Fibroblast of pulmonary artery (primary cell): ENCODE results near the gene LAPTM5.

Experiments used
- DNase-seq: peaks from one replicate; pipeline ENCODE4 v3.0.0-alpha.2; 2010; ENCODE audit warnings: low read depth
- H3K4me3 ChIP-seq: replicated peaks from 2 replicates; pipeline ENCODE4 v1.5.1; 2011; ENCODE audit warnings: low read depth, mild to moderate bottlenecking, control low read depth, low read length, moderate library complexity
- TF ChIP-seq, protein P1 (sequence below): IDR thresholded peaks from 2 replicates; pipeline ENCODE4 v1.5.1; 2011; ENCODE audit warnings: mild to moderate bottlenecking, control low read depth, low read length, inconsistent platforms; ENCODE audit errors: missing control alignments

LAPTM5 gene

DNA sequence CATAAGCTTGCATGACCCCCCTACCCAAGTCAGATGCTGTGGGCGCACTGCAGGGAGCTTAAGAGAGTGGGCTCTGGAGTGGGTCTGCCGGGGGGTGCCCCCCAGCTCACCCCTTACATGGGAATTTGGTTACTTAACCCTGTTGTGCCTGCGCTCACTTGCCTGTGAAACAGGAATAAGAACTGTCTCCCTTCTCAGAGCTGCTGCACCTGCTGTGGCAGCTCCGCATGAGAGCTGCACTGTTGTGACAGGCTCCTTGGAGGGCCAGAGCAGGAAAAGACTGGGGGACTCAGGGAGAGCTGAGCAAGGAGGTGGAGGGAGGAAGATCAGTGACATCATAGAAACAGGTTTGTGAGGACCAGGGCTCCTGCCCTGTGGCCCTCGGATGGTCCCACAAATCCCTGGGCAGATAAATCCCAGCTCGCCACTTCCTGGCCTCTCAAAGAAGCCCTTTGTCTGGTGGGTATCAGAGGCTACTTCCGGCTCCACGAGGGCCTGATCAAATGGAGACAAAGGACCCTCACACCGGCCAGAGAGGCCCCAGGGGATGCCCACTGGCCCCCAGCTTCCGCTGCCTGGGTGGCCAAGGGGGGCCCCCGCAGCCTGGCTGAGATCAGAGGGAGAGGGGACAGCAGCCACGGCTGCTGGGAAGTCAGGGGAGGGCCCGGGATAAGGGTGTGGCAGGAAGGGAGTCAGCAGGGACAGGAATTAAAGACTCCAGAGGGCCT is 28.9 kb upstream of the LAPTM5 start:
- no peak for DNase-seq
- H3K4me3 ChIP-seq: no peak overlapping the region
- TF ChIP-seq, protein P1, sequence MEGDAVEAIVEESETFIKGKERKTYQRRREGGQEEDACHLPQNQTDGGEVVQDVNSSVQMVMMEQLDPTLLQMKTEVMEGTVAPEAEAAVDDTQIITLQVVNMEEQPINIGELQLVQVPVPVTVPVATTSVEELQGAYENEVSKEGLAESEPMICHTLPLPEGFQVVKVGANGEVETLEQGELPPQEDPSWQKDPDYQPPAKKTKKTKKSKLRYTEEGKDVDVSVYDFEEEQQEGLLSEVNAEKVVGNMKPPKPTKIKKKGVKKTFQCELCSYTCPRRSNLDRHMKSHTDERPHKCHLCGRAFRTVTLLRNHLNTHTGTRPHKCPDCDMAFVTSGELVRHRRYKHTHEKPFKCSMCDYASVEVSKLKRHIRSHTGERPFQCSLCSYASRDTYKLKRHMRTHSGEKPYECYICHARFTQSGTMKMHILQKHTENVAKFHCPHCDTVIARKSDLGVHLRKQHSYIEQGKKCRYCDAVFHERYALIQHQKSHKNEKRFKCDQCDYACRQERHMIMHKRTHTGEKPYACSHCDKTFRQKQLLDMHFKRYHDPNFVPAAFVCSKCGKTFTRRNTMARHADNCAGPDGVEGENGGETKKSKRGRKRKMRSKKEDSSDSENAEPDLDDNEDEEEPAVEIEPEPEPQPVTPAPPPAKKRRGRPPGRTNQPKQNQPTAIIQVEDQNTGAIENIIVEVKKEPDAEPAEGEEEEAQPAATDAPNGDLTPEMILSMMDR: no peak

- no peak for DNase-seq
- no peak overlapping the region for H3K4me3 ChIP-seq
- TF ChIP-seq, protein P1: no peak
These were observed 28.1 kb upstream of the LAPTM5 start for GRCh38 chr1:30785714-30786113.

DNA sequence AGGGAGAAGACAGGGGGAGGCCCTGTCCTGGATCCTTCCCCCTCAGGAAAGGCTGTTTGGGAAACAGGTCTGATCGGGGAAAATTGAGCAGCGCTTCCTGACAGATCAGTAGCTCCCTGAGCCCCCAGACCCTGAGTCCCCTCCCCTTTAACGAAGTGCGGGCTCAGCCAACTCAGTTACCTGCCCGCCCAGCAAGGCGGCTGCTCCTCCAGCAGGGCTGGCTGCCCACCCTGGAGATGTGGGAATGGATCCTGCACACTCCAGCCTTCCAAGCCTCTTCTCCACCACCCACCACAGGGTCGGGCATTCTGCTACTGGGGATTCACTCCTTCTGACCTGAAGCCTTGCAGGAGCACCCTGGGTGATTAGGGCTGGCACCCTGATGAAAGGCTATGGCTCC is 27.6 kb upstream of the LAPTM5 start:
- TF ChIP-seq, protein P1: no peak
- DNase-seq: no peak
- no peak overlapping the region for H3K4me3 ChIP-seq

DNA sequence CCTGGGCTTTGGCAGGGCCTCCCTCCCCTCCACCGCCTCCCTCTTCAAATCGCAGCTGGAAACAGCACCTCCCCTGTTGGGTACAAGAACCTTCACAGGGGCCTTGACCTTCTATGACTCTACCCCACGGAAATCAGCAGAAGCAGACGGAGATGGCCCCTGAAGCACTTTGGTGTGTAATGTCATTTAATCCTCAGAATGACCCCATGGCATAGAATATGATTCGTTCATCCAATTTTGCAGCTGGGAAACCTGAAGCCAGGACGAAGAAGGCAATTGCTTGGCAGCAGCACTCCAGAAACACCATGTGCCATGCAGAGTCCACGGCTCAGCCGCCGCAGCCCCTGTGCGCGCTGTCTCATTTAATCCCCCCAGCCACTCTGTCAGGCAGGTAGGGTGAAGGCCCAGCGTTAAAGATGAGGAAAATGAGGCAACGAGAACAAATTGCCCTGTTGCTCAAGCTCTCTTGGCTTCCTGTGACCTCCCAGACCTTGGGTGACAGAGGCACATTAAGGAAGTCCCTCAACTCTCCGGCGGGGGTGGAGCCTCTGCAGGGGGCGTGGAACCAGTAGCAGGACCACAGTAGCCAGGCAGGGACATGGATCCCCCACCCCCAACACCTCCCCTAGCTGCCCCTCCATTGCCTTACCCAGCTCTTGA is 25.8 kb upstream of the LAPTM5 start:
- DNase-seq: no peak
- H3K4me3 ChIP-seq: no peak overlapping the region
- TF ChIP-seq, protein P1: no peak

DNA sequence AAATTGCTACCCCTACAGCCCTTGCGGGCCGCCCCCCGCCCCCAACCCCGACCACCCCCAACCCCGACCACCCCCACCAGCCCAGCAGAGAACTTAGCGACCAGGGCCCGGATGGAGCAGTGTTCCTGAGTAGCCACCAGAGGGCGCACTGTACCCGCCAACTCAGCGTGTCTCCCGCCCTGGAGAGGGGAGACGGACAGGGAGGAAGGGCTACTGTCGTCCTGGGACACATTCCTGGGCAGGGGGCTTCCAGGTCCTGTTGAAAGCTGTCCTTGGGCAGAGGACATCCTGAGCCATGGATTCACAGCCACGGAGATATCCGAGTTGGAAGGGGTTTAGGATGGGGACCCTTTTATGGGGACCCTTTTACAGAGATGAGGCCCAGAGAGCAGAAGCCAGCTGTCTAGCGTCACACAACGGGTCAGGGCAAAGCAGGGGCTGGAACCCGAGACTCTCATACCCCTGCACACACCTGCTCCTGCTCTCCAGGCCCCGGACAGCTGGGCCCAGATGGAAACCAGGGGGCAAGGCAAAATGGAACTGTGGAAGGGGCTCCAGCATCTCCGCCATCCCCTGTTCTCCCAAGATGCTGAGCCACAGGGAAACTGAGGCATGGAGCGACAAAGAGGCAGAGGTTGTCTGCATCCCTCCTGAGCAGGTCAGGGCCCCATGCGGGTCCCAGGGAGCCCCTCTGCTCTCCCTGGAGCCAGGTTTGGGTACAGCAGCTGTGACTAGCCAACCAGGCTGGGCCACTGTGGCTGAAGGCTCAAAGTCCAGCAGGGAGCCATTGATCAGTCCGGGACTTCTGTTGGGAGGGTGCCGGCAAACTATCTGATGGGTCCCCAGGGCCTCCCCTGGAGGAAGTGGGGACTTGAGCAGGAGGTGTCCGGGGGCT is 25.0 kb upstream of the LAPTM5 start:
- no peak overlapping the region for H3K4me3 ChIP-seq
- DNase-seq: peak; percentile 63
- TF ChIP-seq, protein P1: peak; percentile 67

DNA sequence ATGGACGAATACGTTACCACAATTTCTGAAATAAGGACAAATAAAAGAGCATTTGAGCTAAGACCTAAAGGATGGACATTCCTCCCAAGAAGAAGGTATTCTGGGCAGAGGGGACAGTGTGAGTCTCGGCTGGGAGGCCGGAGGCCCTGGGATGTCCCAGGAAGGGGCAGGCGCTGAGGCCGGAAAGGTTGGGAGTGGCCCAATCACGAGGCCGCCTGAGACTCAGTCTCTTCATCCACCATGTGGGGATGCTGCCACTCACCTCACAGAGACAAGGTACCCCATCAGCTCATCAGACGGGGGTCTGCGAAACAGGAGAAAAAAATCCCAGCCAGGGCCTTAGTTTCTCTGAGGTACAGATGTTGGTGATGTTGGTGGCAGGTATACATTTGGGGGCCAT is 24.3 kb upstream of the LAPTM5 start:
- TF ChIP-seq, protein P1: no peak
- DNase-seq: no peak
- no peak overlapping the region for H3K4me3 ChIP-seq
